ENCODE results near the gene DMD. TPM values are rescaled to one million over a fixed set of nuclear protein-coding genes. Genes with fewer than 3 reads are reported as not detected.

Gene DMD
- total and polyA plus RNA-seq, 2 donors from 2014 or later: 4.2 to 17.9 TPM

DNA sequence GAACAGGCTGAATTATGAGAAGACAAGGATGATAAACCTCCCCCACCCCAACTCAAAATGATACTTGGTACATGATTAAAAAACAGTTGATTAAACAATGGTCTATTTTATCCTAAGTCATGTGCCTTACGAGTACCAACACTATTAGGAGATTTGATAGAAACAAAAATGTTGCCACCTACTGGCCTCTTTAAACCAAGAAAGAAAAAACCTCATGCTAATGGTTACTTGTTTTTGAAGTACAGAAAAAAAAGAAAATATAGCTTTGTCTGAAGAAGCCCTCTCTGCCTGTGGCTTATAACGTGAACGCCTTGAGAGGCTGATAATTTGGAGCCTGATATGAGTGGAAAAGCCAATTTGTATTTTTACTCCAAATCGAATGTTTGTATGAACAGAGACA is 538.2 kb downstream of the DMD start:
- peak; percentile 47 for FAIRE-seq
- TF ChIP-seq, protein P1, sequence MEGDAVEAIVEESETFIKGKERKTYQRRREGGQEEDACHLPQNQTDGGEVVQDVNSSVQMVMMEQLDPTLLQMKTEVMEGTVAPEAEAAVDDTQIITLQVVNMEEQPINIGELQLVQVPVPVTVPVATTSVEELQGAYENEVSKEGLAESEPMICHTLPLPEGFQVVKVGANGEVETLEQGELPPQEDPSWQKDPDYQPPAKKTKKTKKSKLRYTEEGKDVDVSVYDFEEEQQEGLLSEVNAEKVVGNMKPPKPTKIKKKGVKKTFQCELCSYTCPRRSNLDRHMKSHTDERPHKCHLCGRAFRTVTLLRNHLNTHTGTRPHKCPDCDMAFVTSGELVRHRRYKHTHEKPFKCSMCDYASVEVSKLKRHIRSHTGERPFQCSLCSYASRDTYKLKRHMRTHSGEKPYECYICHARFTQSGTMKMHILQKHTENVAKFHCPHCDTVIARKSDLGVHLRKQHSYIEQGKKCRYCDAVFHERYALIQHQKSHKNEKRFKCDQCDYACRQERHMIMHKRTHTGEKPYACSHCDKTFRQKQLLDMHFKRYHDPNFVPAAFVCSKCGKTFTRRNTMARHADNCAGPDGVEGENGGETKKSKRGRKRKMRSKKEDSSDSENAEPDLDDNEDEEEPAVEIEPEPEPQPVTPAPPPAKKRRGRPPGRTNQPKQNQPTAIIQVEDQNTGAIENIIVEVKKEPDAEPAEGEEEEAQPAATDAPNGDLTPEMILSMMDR (IDR thresholded peaks at IDR 0.05; ENCODE audit: borderline replicate concordance, extremely low read depth, insufficient read depth): peak; percentile 8
- Histone ChIP-seq H3K36me3 (ENCODE audit: control insufficient read depth in 2 of 3, insufficient read depth in 3 of 3, low read length in 3 of 3) (no peaks in the 10 kb centered on the region), H3K9me3 (ENCODE audit: control insufficient read depth in 2 of 3, insufficient read depth in 1 of 3, low read length in 3 of 3) (no peaks in the 10 kb centered on the region), H3K4me1 (ENCODE audit: control insufficient read depth in 2 of 3, insufficient read depth in 2 of 3, low read depth in 1 of 3, low read length in 3 of 3) (no peaks in the 10 kb centered on the region), H3K27ac (ENCODE audit: low read depth in 2 of 2, low read length in 2 of 2) (no peak overlapping the region), H3K9ac (ENCODE audit: low read length in 3 of 3) (no peak overlapping the region), H3K4me3 (ENCODE audit: low read length in 3 of 3) (no peak overlapping the region), H3K27me3 (ENCODE audit: control insufficient read depth, insufficient read depth, low read length) (no peaks in the 10 kb centered on the region)
- peak in 2 of 5 donors; percentile 4 for DNase-seq
- intact Hi-C loops (cut with DNase I): no loop called here

DNA sequence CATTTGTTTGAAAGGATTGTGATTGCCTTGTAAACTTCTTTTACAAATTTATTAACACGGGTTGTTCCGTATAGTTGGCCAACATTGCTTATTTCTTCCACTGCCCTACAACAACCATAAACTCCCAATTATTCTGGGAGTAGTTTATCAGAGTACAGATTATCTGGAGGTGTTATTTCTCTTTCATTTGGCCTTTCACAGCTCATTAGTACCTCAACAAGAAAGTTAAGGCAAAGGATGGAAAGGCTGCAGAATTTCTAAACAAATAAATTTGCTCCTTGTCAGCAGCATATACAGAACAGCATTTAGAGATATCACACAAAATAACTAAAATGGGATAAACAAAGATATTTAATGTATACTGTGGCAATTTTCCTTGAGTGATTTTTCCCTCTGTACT is 548.8 kb downstream of the DMD start:
- intact Hi-C loops (cut with DNase I): no loop called here
- no peaks in the 10 kb centered on the region for H3K27me3 ChIP-seq (ENCODE audit: control insufficient read depth, insufficient read depth, low read length)
- H3K4me1 ChIP-seq (ENCODE audit: control insufficient read depth in 2 of 3, insufficient read depth in 2 of 3, low read depth in 1 of 3, low read length in 3 of 3): no peaks in the 10 kb centered on the region
- no peaks in the 10 kb centered on the region for H3K9me3 ChIP-seq (ENCODE audit: control insufficient read depth in 2 of 3, insufficient read depth in 1 of 3, low read length in 3 of 3)
- H3K36me3 ChIP-seq (ENCODE audit: control insufficient read depth in 2 of 3, insufficient read depth in 3 of 3, low read length in 3 of 3): no peaks in the 10 kb centered on the region
- TF ChIP-seq, protein P1 (IDR thresholded peaks at IDR 0.05; ENCODE audit: borderline replicate concordance, extremely low read depth, insufficient read depth): no peak
- no peak overlapping the region for H3K4me3 ChIP-seq (ENCODE audit: low read length in 3 of 3)
- no peak for DNase-seq
- FAIRE-seq: no peak
- H3K27ac ChIP-seq (ENCODE audit: low read depth in 2 of 2, low read length in 2 of 2): no peak overlapping the region
- H3K9ac ChIP-seq (ENCODE audit: low read length in 3 of 3): no peak overlapping the region

DNA sequence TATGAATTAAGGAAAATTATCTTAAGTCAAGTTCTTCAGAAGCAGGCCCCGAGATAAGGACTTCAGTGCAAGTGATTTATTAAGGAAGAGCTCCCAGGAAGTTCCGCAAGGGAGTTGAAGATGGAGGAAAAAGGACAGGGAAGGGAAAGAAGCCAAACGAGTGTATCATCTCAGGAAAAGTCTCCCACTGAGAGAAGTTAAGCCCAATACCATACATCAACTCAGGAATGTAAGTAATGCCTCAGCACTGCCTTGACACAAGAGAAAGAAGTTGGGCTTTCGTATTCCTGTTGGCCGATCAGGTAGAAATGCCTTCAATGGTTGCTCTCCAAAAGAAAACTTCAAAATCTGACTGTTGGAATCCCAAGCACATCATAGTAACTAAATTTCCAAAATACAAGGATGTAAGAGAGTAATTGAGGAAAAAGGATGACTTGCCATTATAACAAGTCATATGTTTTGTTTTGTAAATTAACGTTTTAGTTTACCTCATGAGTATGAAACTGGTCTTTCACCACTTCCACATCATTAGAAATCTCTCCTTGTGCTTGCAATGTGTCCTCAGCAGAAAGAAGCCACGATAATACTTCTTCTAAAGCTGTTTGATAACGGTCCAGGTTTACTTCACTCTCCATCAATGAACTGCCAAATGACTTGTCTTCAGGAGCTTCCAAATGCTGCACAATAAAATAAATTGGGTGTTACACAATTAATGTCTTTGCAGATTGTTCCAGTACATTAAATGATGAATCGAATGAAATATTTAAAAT is 566.7 kb downstream of the DMD start:
- FAIRE-seq (no peak), DNase-seq (no peak)
- intact Hi-C loops (cut with DNase I): no loop called here
- H3K9me3 ChIP-seq (ENCODE audit: control insufficient read depth in 2 of 3, insufficient read depth in 1 of 3, low read length in 3 of 3): no peaks in the 10 kb centered on the region
- no peak overlapping the region for H3K4me3 ChIP-seq (ENCODE audit: low read length in 3 of 3)
- no peaks in the 10 kb centered on the region for H3K36me3 ChIP-seq (ENCODE audit: control insufficient read depth in 2 of 3, insufficient read depth in 3 of 3, low read length in 3 of 3)
- H3K9ac ChIP-seq (ENCODE audit: low read length in 3 of 3): no peak overlapping the region
- H3K27me3 ChIP-seq (ENCODE audit: control insufficient read depth, insufficient read depth, low read length): no peaks in the 10 kb centered on the region
- no peaks in the 10 kb centered on the region for H3K4me1 ChIP-seq (ENCODE audit: control insufficient read depth in 2 of 3, insufficient read depth in 2 of 3, low read depth in 1 of 3, low read length in 3 of 3)
- TF ChIP-seq, protein P1 (IDR thresholded peaks at IDR 0.05; ENCODE audit: borderline replicate concordance, extremely low read depth, insufficient read depth): no peak
- no peak overlapping the region for H3K27ac ChIP-seq (ENCODE audit: low read depth in 2 of 2, low read length in 2 of 2)

Data from kidney (tissue), 14 donors.